Esophagus squamous epithelium (tissue), 5 donors: Measurements from ENCODE around the gene FAM241A. TPM values are rescaled to one million over a fixed set of nuclear protein-coding genes. Genes with fewer than 3 reads are reported as not detected.

ENCODE experiments used
- DNase-seq: peaks from one replicate; lab custom pipeline; 2025; lab: John Stamatoyannopoulos, UW
- H3K27ac ChIP-seq, 4 donors: fragments of 200-600 bp; sonication (generic); one replicate each; pipeline ENCODE4 v1.5.1; 2016 to 2019; ENCODE audit warnings: mild to moderate bottlenecking in 1 of 4
- H3K27me3 ChIP-seq, 4 donors: fragments of 200-600 bp; sonication (generic); 1 replicate in 3 of 4; 2 replicates in 1 of 4; pipeline versions ENCODE4 v1.5.1 to v1.6.0; 2017 to 2021; ENCODE audit warnings: antibody characterized with exemption in 1 of 4
- H3K36me3 ChIP-seq, 3 donors: fragments of 200-600 bp; sonication (generic); one replicate each; pipeline ENCODE4 v1.5.1; 2016 to 2019
- H3K4me1 ChIP-seq, 3 donors: fragments of 200-600 bp; sonication (generic); one replicate each; pipeline ENCODE4 v1.5.1; 2017 to 2019
- H3K4me3 ChIP-seq, 4 donors: fragments of 200-600 bp; sonication (generic); 1 replicate in 3 of 4; 2 replicates in 1 of 4; pipeline ENCODE4 v1.5.1; 2016 to 2019; ENCODE audit warnings: mild to moderate bottlenecking in 2 of 4, moderate library complexity in 1 of 4
- H3K9me3 ChIP-seq, 3 donors: fragments of 200-600 bp; sonication (generic); one replicate each; pipeline ENCODE4 v1.5.1; 2016 to 2019
- CTCF ChIP-seq, 6 experiments: fragments of 450-650 bp in 4 of 6; fragments of 200-600 bp in 2 of 6; sonication (generic) in 2 of 6; IDR thresholded peaks; one replicate each; pipeline ENCODE4 v1.5.1; 2016 to 2019; ENCODE audit warnings: antibody characterized with exemption in 6 of 6, mild to moderate bottlenecking in 4 of 6, moderate library complexity in 4 of 6
- POLR2A ChIP-seq, 4 donors: fragments of 450-650 bp; IDR thresholded peaks; one replicate each; pipeline ENCODE4 v1.6.1; 2017; ENCODE audit warnings: antibody characterized with exemption in 4 of 4, mild to moderate bottlenecking in 4 of 4, moderate library complexity in 3 of 4
- WGBS, 2 donors: methylation state at CpG; one replicate each; pipeline ENCODE4 v1.1.5; 2018; 5-methylcytosine and 5-hydroxymethylcytosine counted together
- intact Hi-C: fragments of 100-400 bp; cut with DNase I; formaldehyde crosslinking; loops from one replicate; pipeline ENCODE4 v1.15.0; 2022
- total RNA-seq, 4 donors: library from RNA; depleted of rRNA; stranded (reverse); fragments of >200 nt; gene quantifications; one replicate each; pipeline ENCODE4 v1.1.0, GENCODE V29; 2016
- donor health status: DM: yes; HTN: yes; CAD: no.

The FAM241A gene
- total RNA-seq, 4 donors from 2014 or later: 1.3 to 4.7 (median 4.0) TPM

- Histone ChIP-seq H3K9me3 (no peaks in the 10 kb centered on the region), H3K27ac (peak overlapping the region in 3 of 4 donors; percentile 87 to 96 (median 93)), H3K4me3 (peak overlapping the region; percentile 77 to 87 (median 82)), H3K27me3 (no peaks in the 10 kb centered on the region), H3K36me3 (no peaks in the 10 kb centered on the region), H3K4me1 (peaks cover 0 to 30% (median 8%) of the 10 kb centered on the region in 3 donors)
- TF ChIP-seq POLR2A (IDR thresholded peaks at IDR 0.05) (no peak), CTCF (IDR thresholded peaks at IDR 0.05) (no peak)
- DNase-seq: no peak
- intact Hi-C loops: loop anchor here (10.0 kb wide), 1 partner anchor 78 kb away; no protein-coding TSS in a partner anchor
- WGBS, 2 donors: 19 to 36% methylated on average over 2 of the region's 2 CpGs
Measured at GRCh38 chr4:112146502-112146813, 1.2 kb downstream of the FAM241A start.

GRCh38 chr4:112147697-112148096 lies 2.4 kb downstream of the FAM241A start:
- TF ChIP-seq POLR2A (IDR thresholded peaks at IDR 0.05) (no peak), CTCF (IDR thresholded peaks at IDR 0.05) (no peak)

GRCh38 chr4:112150920-112151319 lies 5.7 kb downstream of the FAM241A start:
- intact Hi-C loops: no loop called here
- TF ChIP-seq POLR2A (IDR thresholded peaks at IDR 0.05) (no peak), CTCF (IDR thresholded peaks at IDR 0.05) (no peak)
- whole genome bisulfite sequencing, 2 donors: 81 to 90% methylated on average over 5 of the region's 5 CpGs
- Histone ChIP-seq H3K27me3 (no peaks in the 10 kb centered on the region), H3K9me3 (no peaks in the 10 kb centered on the region), H3K36me3 (no peaks in the 10 kb centered on the region), H3K4me3 (no peak overlapping the region), H3K27ac (no peak overlapping the region), H3K4me1 (peaks cover 0 to 19% (median 8%) of the 10 kb centered on the region in 3 donors)
- no peak for DNase-seq

More at GRCh38 chr4:112147697-112148096, 2.4 kb downstream of the FAM241A start:
- peaks cover 0 to 24% (median 8%) of the 10 kb centered on the region in 3 donors for H3K4me1 ChIP-seq
- WGBS, 2 donors: 57 to 64% methylated on average over 5 of the region's 5 CpGs
- no peak for DNase-seq
- H3K4me3 ChIP-seq: peak overlapping the region in 3 of 4 donors; percentile 77 to 87 (median 84)
- H3K36me3 ChIP-seq: no peaks in the 10 kb centered on the region
- H3K9me3 ChIP-seq: no peaks in the 10 kb centered on the region
- intact Hi-C loops: loop anchor here (10.0 kb wide), 1 partner anchor 77 kb away; no protein-coding TSS in a partner anchor
- H3K27me3 ChIP-seq: no peaks in the 10 kb centered on the region
- peak overlapping the region in 2 of 4 donors; percentile 15 to 25 for H3K27ac ChIP-seq

- intact Hi-C loops: no loop called here
- no peak for DNase-seq
- no peak for TF ChIP-seq CTCF (IDR thresholded peaks at IDR 0.05)
- TF ChIP-seq POLR2A (IDR thresholded peaks at IDR 0.05): no peak
- no peaks in the 10 kb centered on the region for H3K9me3 ChIP-seq
- no peak overlapping the region for H3K27ac ChIP-seq
- H3K4me1 ChIP-seq: peaks cover 0 to 4% (median 0%) of the 10 kb centered on the region in 3 donors
- no peak overlapping the region for H3K4me3 ChIP-seq
- H3K36me3 ChIP-seq: no peaks in the 10 kb centered on the region
- no peaks in the 10 kb centered on the region for H3K27me3 ChIP-seq
- WGBS, 2 donors: 75 to 82% methylated on average over 6 of the region's 6 CpGs
Measured at GRCh38 chr4:112152521-112152920, 7.3 kb downstream of the FAM241A start.

- intact Hi-C loops: no loop called here
- WGBS, 2 donors: 76% methylated on average over 4 of the region's 4 CpGs
- H3K27ac ChIP-seq: no peak overlapping the region
Measured at GRCh38 chr4:112153211-112153791, 8.0 kb downstream of the FAM241A start.

More at GRCh38 chr4:112153211-112153791, 8.0 kb downstream of the FAM241A start:
- Histone ChIP-seq H3K36me3 (no peaks in the 10 kb centered on the region), H3K4me1 (no peaks in the 10 kb centered on the region), H3K9me3 (no peaks in the 10 kb centered on the region), H3K4me3 (peak overlapping the region in 1 of 4 donors; percentile 15), H3K27me3 (no peaks in the 10 kb centered on the region)
- TF ChIP-seq CTCF (IDR thresholded peaks at IDR 0.05) (no peak), POLR2A (IDR thresholded peaks at IDR 0.05) (no peak)
- DNase-seq: no peak
